ENCODE data around the gene FCN1.

GRCh38 chr9:134918646-134919045 lies 934 bp upstream of the FCN1 start:
- TF ChIP-seq POLR2AphosphoS5 (IDR thresholded peaks at IDR 0.05) (no peak), CTCF (IDR thresholded peaks at IDR 0.05) (no peak), POLR2A (IDR thresholded peaks at IDR 0.05) (no peak)
